ENCODE measurements around the gene RHOF. TPM values are rescaled to one million over a fixed set of nuclear protein-coding genes. Genes with fewer than 3 reads are reported as not detected.
A peak's percentile ranks its signal among the peaks of the same experiment; 100 is the strongest.

RHOF gene
- total RNA-seq, 6 experiments from 2014 or later, result 3.7 to 16.2 (median 5.0) TPM

DNA sequence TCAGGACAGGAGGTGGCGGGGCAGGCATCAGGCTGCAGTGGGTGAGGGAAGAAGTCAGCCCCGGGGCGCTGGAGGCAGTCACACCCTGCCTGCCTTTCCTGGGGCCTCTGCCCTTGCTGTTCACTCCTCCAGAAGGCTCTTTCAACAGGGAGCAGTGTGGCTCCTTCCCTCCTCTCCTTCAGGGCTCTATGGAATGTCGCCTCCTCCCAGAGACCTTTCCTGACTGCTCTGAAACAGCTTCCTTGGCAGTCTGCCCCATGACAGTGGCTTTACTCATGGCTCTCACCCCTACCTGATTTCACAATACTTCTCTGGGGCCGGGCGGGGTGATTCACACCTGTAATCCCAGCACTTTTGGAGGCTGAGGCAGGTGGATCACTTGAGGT, 7.1 kb downstream of the RHOF start:
- ATAC-seq, result peak; percentile 72 to 83 (median 76)
- peak overlapping the region in 2 of 3 donors; percentile 56 to 71 for H3K27ac ChIP-seq
- TF ChIP-seq, protein P1, sequence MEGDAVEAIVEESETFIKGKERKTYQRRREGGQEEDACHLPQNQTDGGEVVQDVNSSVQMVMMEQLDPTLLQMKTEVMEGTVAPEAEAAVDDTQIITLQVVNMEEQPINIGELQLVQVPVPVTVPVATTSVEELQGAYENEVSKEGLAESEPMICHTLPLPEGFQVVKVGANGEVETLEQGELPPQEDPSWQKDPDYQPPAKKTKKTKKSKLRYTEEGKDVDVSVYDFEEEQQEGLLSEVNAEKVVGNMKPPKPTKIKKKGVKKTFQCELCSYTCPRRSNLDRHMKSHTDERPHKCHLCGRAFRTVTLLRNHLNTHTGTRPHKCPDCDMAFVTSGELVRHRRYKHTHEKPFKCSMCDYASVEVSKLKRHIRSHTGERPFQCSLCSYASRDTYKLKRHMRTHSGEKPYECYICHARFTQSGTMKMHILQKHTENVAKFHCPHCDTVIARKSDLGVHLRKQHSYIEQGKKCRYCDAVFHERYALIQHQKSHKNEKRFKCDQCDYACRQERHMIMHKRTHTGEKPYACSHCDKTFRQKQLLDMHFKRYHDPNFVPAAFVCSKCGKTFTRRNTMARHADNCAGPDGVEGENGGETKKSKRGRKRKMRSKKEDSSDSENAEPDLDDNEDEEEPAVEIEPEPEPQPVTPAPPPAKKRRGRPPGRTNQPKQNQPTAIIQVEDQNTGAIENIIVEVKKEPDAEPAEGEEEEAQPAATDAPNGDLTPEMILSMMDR (IDR thresholded peaks at IDR 0.05), result no peak
- TF ChIP-seq POLR2A (IDR thresholded peaks at IDR 0.05), result no peak
- no peaks in the 10 kb centered on the region for H3K27me3 ChIP-seq
- no peaks in the 10 kb centered on the region for H3K36me3 ChIP-seq
- H3K9me3 ChIP-seq, result no peaks in the 10 kb centered on the region
- H3K4me1 ChIP-seq, result peaks cover 0 to 9% (median 4%) of the 10 kb centered on the region in 4 donors
- DNase-seq, result peak; percentile 87 to 92 (median 88)
- no peak overlapping the region for H3K4me3 ChIP-seq
- WGBS (ENCODE audit: insufficient coverage, low coverage, low lambda C conversion rate, missing lambda C conversion rate), result 40% methylated on average over 4 of the region's 6 CpGs
- intact Hi-C loops (cut with DNase I), result no loop called here

DNA sequence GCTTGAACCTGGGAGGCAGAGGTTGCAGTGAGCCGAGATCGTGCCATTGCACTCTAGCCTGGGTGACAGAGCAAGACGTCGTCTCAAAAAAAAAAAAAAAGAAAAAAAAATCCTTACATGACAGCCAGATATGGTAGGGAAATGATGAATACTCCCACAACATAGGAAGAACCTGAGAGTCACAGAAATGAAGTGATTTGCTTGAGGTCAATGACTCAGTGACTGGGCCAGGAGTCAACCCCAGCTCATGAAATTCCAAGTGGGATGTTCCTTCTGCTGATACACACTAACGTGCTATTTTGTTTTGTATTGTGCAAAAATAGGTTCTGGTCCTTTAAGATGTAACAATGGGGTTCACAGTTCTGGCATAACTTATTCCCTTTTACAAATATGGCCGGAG, 9.0 kb downstream of the RHOF start:
- Histone ChIP-seq H3K9me3 (no peaks in the 10 kb centered on the region), H3K36me3 (no peaks in the 10 kb centered on the region), H3K27ac (no peak overlapping the region), H3K27me3 (no peaks in the 10 kb centered on the region), H3K4me1 (peaks cover 0 to 9% (median 4%) of the 10 kb centered on the region in 4 donors), H3K4me3 (no peak overlapping the region)
- intact Hi-C loops (cut with DNase I), result no loop called here
- TF ChIP-seq POLR2A (IDR thresholded peaks at IDR 0.05), result no peak
- TF ChIP-seq, protein P1 (IDR thresholded peaks at IDR 0.05), result no peak
- DNase-seq, result no peak
- 20% methylated on average over 4 of the region's 6 CpGs for WGBS (ENCODE audit: insufficient coverage, low coverage, low lambda C conversion rate, missing lambda C conversion rate)
- peak in 2 of 4 donors; percentile 22 to 42 for ATAC-seq

DNA sequence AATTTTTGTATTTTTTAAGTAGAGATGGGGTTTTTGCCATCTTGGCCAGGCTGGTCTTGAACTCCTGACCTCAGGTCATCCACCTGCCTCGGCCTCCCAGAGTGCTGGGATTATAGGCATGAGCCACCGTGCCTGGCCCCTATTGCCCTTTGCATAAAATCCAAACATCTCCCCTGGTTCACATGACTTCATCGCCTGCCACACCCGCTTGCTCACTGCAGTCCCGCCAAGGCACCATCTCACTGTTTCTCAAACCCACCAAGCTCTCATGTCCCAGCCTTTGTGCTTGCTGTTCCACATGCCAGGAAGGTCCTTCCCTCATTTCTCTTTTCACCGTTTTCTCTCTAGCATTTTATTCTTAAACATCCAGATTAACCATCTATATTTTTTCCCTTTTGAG, 9.7 kb downstream of the RHOF start:
- no peak for TF ChIP-seq POLR2A (IDR thresholded peaks at IDR 0.05)
- TF ChIP-seq, protein P1 (IDR thresholded peaks at IDR 0.05), result no peak
- H3K27ac ChIP-seq, result no peak overlapping the region
- no peaks in the 10 kb centered on the region for H3K27me3 ChIP-seq
- intact Hi-C loops (cut with DNase I), result no loop called here
- H3K4me1 ChIP-seq, result peaks cover 0 to 9% (median 4%) of the 10 kb centered on the region in 4 donors
- H3K4me3 ChIP-seq, result no peak overlapping the region
- no peak for DNase-seq
- WGBS (ENCODE audit: insufficient coverage, low coverage, low lambda C conversion rate, missing lambda C conversion rate), result 66% methylated on average over 5 of the region's 6 CpGs
- no peaks in the 10 kb centered on the region for H3K36me3 ChIP-seq
- ATAC-seq, result no peak
- H3K9me3 ChIP-seq, result no peaks in the 10 kb centered on the region

DNA sequence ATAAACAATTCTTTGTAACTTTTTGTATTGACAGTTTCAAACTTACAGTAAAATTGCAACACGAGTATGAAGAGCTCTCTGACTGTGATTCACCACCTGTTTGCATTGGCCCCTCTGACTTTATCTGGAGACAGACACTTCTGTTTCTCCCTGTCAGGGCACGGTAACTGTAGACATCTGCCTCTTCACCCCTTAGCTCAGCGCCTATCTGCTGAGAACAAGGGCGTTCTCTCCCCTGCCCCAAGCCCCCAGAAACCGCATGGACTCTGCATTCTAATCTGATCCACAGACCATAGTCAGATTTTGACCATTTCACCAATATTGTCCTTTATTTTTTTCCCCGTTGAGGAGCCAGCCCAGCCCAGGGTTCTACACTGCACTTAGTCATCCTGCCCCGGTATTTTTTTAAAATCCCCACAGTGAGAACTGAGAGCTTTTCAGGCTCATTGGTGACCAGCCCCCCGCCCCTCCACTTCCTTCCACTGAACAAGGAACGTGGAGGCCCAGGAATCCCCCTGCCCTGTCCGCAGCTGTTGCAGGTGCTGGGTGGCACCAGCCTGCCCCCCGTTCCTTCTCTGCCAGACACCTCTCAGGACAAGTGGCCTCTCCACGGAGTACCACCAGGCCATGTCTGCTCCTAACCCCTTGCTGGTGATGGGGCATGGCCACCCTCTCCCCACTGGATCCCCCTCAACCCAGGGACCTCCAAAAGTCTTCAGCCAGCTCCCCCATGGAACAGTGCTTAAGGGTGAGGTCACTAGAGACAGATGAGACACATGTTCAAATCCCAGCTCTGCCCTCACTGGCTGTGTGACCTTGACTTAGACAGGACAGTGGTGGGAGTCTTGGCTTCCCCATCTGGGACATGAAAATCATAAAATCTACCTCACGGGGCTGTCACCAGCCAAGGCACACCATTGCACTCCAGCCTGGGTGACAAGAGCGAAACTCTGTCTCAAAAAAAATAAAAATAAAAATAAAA, 11.2 kb downstream of the RHOF start:
- H3K36me3 ChIP-seq, result no peaks in the 10 kb centered on the region
- ATAC-seq, result no peak
- DNase-seq, result no peak
- H3K4me3 ChIP-seq, result no peak overlapping the region
- TF ChIP-seq, protein P1 (IDR thresholded peaks at IDR 0.05), result no peak
- no peak for TF ChIP-seq POLR2A (IDR thresholded peaks at IDR 0.05)
- peaks cover 0 to 9% (median 4%) of the 10 kb centered on the region in 4 donors for H3K4me1 ChIP-seq
- H3K27me3 ChIP-seq, result no peaks in the 10 kb centered on the region
- no peak overlapping the region for H3K27ac ChIP-seq
- 59% methylated on average over 12 of the region's 14 CpGs for WGBS (ENCODE audit: insufficient coverage, low coverage, low lambda C conversion rate, missing lambda C conversion rate)
- intact Hi-C loops (cut with DNase I), result no loop called here
- H3K9me3 ChIP-seq, result no peaks in the 10 kb centered on the region
